SH-SY5Y (cell line): Measurements from ENCODE around the gene GSTK1.

Experiments used
- GATA2 ChIP-seq: IDR thresholded peaks from 2 replicates; pipeline ENCODE4 v1.6.1; 2011; ENCODE audit warnings: mild to moderate bottlenecking, low read depth, low read length
- GATA3 ChIP-seq: IDR thresholded peaks from 2 replicates; pipeline ENCODE4 v1.6.1; 2011; ENCODE audit warnings: low read depth, mild to moderate bottlenecking, low read length, moderate library complexity

DNA sequence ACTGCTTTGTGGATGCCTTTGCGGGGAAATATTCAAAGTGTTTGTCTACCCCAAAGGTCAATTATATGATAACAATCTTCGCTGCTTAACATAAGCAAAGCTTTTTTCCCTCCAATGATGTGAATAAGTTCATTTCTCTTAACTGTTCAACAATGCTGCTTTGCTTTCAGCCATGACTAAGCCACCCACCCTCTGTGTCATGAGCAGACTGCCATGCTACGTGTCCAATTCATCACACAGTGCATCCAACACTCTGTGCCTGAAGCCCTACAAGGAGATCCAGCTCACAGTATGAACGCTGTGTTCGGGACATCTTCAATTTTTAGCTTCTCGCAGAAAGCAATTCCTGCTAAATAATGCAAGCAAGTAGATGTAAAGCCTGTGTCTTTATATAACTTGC lies 47.1 kb upstream of the GSTK1 start:
- TF ChIP-seq GATA3 (no peak), GATA2 (no peak)
